Neural progenitor cell (in vitro differentiated cells): Measurements from ENCODE around the gene PDE9A. TPM values are rescaled to one million over a fixed set of nuclear protein-coding genes. Genes with fewer than 3 reads are reported as not detected.

ENCODE experiments used
- DNase-seq: peaks from one replicate; pipeline ENCODE4 v3.0.0-alpha.2; 2016; ENCODE audit warnings: low spot score
- H2AFZ ChIP-seq: fragments of 200-600 bp; sonication (generic); replicated peaks from 2 replicates; pipeline ENCODE4 v1.6.1; 2016; ENCODE audit warnings: antibody characterized with exemption
- H3F3A ChIP-seq: fragments of 200-600 bp; sonication (generic); 2 replicates; pipeline ENCODE4 v1.6.1; 2016; ENCODE audit warnings: antibody characterized with exemption, low read depth
- H3K27ac ChIP-seq: fragments of 200-600 bp; sonication (generic); 2 replicates; pipeline ENCODE4 v1.5.1; 2016; ENCODE audit warnings: mild to moderate bottlenecking
- H3K27me3 ChIP-seq: fragments of 200-600 bp; sonication (generic); 2 replicates; pipeline ENCODE4 v1.6.1; 2016; ENCODE audit warnings: mild to moderate bottlenecking, moderate library complexity
- H3K36me3 ChIP-seq: fragments of 200-600 bp; sonication (generic); 2 replicates; pipeline ENCODE4 v1.5.1; 2016
- H3K4me1 ChIP-seq: fragments of 200-600 bp; sonication (generic); 2 replicates; pipeline ENCODE4 v1.6.1; 2016; ENCODE audit warnings: mixed run types
- H3K4me2 ChIP-seq: fragments of 200-600 bp; sonication (generic); 2 replicates; pipeline ENCODE4 v1.6.1; 2016
- H3K4me3 ChIP-seq: fragments of 200-600 bp; sonication (generic); 2 replicates; pipeline ENCODE4 v1.5.1; 2016
- H3K79me2 ChIP-seq: fragments of 200-600 bp; sonication (generic); 2 replicates; pipeline ENCODE4 v1.6.1; 2016; ENCODE audit warnings: low read depth
- H3K9ac ChIP-seq: fragments of 200-600 bp; sonication (generic); 2 replicates; pipeline ENCODE4 v1.6.1; 2016
- H3K9me3 ChIP-seq: fragments of 200-600 bp; sonication (generic); 2 replicates; pipeline ENCODE4 v1.5.1; 2016; ENCODE audit warnings: low read depth
- H4K20me1 ChIP-seq: fragments of 200-600 bp; sonication (generic); 2 replicates; pipeline ENCODE4 v1.6.1; 2016; ENCODE audit warnings: low read depth
- H3K27ac Mint-ChIP-seq: 3 replicates; pipeline ENCODE4 v1.8.0; 2021; ENCODE audit warnings: mixed read lengths
- H3K27me3 Mint-ChIP-seq: 2 replicates; pipeline ENCODE4 v1.8.0; 2022; ENCODE audit warnings: low read depth, mild to moderate bottlenecking, inconsistent platforms, moderate library complexity, mixed read lengths; ENCODE audit not compliant: insufficient read depth
- H3K36me3 Mint-ChIP-seq: 3 replicates; pipeline ENCODE4 v1.8.0; 2021; ENCODE audit warnings: mixed read lengths
- H3K4me1 Mint-ChIP-seq: 3 replicates; pipeline ENCODE4 v1.8.0; 2021; ENCODE audit warnings: mixed read lengths
- H3K4me3 Mint-ChIP-seq: 3 replicates; pipeline ENCODE4 v1.8.0; 2021; ENCODE audit warnings: mild to moderate bottlenecking, moderate library complexity, mixed read lengths
- H3K9me3 Mint-ChIP-seq: 3 replicates; pipeline ENCODE4 v1.8.0; 2020; ENCODE audit warnings: mixed read lengths
- EZH2 ChIP-seq: fragments of 200-600 bp; sonication (generic); IDR thresholded peaks from 2 replicates; pipeline ENCODE4 v1.6.1; 2017; ENCODE audit warnings: antibody characterized with exemption, mild to moderate bottlenecking, moderate library complexity
- EZH2phosphoT487 ChIP-seq: fragments of 200-600 bp; sonication (generic); IDR thresholded peaks from 2 replicates; pipeline ENCODE4 v1.6.1; 2017; ENCODE audit warnings: antibody characterized with exemption
- total RNA-seq: library from RNA; depleted of rRNA; stranded (reverse); fragments of >200 nt; gene quantifications from 2 replicates; pipeline ENCODE4 v1.2.3, GENCODE V29; 2015; ENCODE audit warnings: low replicate concordance
- TF ChIP-seq, protein P1 (sequence below): fragments of 200-600 bp; sonication (generic); IDR thresholded peaks from 2 replicates; pipeline ENCODE4 v1.5.1; 2017; ENCODE audit warnings: antibody characterized with exemption, mild to moderate bottlenecking

PDE9A gene
- total RNA-seq, 1 donor from 2014 or later: 41.0 TPM

DNA sequence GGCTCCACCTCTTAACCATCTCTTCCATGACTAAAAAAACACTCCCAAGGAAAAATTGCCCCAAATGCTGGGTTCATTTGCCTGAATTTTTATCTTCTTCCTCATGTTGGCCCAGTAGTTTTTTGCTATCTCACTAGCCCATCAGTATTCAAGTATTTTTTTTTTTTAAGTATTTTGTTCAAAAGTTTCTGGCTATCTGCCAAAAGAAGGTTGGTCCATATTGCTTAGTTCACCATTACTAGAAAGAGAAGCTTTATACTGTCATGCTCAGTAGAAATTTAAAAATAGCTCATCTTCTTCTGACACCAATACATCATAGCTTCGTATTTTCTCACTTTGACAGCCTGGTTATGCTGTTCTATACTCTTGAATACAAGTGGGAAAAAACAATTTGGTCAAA, 41.0 kb upstream of the PDE9A start:
- TF ChIP-seq EZH2 (no peak), EZH2phosphoT487 (no peak)
- TF ChIP-seq, protein P1, sequence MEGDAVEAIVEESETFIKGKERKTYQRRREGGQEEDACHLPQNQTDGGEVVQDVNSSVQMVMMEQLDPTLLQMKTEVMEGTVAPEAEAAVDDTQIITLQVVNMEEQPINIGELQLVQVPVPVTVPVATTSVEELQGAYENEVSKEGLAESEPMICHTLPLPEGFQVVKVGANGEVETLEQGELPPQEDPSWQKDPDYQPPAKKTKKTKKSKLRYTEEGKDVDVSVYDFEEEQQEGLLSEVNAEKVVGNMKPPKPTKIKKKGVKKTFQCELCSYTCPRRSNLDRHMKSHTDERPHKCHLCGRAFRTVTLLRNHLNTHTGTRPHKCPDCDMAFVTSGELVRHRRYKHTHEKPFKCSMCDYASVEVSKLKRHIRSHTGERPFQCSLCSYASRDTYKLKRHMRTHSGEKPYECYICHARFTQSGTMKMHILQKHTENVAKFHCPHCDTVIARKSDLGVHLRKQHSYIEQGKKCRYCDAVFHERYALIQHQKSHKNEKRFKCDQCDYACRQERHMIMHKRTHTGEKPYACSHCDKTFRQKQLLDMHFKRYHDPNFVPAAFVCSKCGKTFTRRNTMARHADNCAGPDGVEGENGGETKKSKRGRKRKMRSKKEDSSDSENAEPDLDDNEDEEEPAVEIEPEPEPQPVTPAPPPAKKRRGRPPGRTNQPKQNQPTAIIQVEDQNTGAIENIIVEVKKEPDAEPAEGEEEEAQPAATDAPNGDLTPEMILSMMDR: no peak
- Histone ChIP-seq H3K79me2 (no peaks in the 10 kb centered on the region), H2AFZ (no peak overlapping the region), H3K4me1 (peaks cover 4% of the 10 kb centered on the region), H3K9me3 (no peaks in the 10 kb centered on the region), H3K9ac (no peak overlapping the region), H3K4me3 (no peak overlapping the region), H3F3A (peaks cover 9% of the 10 kb centered on the region), H3K27me3 (no peaks in the 10 kb centered on the region), H3K4me2 (no peak overlapping the region), H3K27ac (no peak overlapping the region), H4K20me1 (no peaks in the 10 kb centered on the region), H3K36me3 (no peaks in the 10 kb centered on the region)
- peaks cover 6% of the 10 kb centered on the region for H3K27me3 Mint-ChIP-seq
- H3K4me1 Mint-ChIP-seq: no peaks in the 10 kb centered on the region
- no peak for DNase-seq
- H3K27ac Mint-ChIP-seq: no peak overlapping the region
- no peaks in the 10 kb centered on the region for H3K36me3 Mint-ChIP-seq
- peaks cover 7% of the 10 kb centered on the region for H3K9me3 Mint-ChIP-seq
- no peak overlapping the region for H3K4me3 Mint-ChIP-seq

DNA sequence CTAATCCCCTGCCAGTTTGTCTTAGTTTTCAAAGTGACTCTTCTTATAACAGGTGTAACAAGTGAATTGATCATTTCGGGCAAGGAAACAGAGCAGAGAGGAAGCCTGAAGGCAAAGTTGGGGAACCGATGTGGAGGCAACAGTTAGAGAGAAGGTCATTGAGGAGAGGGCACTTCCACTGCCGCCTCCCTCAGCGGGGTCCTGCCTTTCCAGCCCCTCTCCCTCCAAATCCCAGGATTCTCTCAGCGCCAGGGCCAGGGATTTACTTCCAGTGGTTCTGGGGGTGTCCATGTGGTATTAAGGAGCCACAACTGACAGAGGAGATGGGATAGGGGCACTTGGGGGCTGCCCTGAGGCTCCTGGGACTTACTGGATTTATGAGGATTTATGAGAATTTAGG, 39.7 kb upstream of the PDE9A start:
- TF ChIP-seq EZH2 (no peak), EZH2phosphoT487 (no peak)
- TF ChIP-seq, protein P1: no peak
- Histone ChIP-seq H4K20me1 (no peaks in the 10 kb centered on the region), H3F3A (peaks cover 9% of the 10 kb centered on the region), H2AFZ (no peak overlapping the region), H3K27me3 (no peaks in the 10 kb centered on the region), H3K27ac (no peak overlapping the region), H3K4me2 (no peak overlapping the region), H3K79me2 (no peaks in the 10 kb centered on the region), H3K9me3 (no peaks in the 10 kb centered on the region), H3K4me1 (peaks cover 4% of the 10 kb centered on the region), H3K9ac (no peak overlapping the region), H3K4me3 (no peak overlapping the region), H3K36me3 (no peaks in the 10 kb centered on the region)
- Mint-ChIP-seq H3K36me3 (no peaks in the 10 kb centered on the region), H3K27me3 (peaks cover 10% of the 10 kb centered on the region), H3K9me3 (peaks cover 7% of the 10 kb centered on the region), H3K4me1 (peaks cover 5% of the 10 kb centered on the region), H3K4me3 (no peak overlapping the region), H3K27ac (no peak overlapping the region)
- DNase-seq: no peak

DNA sequence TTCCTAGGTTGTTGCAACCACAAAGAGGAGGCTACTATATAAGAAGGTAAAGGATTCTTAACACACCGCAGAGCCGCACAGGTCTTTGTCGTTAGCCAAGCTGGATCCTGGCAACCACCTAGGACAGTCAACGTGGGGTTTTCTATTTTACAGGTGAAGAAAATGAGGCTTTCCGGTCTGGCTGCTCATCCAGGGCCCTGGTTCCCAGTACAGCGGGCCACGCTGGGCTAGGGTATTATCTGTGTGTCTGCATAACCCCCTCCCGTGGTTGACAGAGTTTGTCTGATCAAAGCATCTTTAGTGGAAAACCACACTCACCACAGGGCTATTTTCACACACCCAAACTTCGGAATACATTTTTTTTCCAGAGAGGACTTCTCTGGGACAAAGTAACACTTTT, 39.0 kb upstream of the PDE9A start:
- Histone ChIP-seq H3K27ac (no peak overlapping the region), H3K79me2 (no peaks in the 10 kb centered on the region), H3K9ac (no peak overlapping the region), H3K36me3 (no peaks in the 10 kb centered on the region), H4K20me1 (no peaks in the 10 kb centered on the region), H3K4me2 (no peak overlapping the region), H3F3A (peaks cover 9% of the 10 kb centered on the region), H3K27me3 (no peaks in the 10 kb centered on the region), H3K9me3 (no peaks in the 10 kb centered on the region), H3K4me1 (peaks cover 4% of the 10 kb centered on the region), H3K4me3 (no peak overlapping the region), H2AFZ (no peak overlapping the region)
- DNase-seq: no peak
- no peak for TF ChIP-seq EZH2phosphoT487
- TF ChIP-seq, protein P1: no peak
- Mint-ChIP-seq H3K27me3 (peaks cover 12% of the 10 kb centered on the region), H3K4me3 (no peak overlapping the region), H3K4me1 (peaks cover 10% of the 10 kb centered on the region), H3K27ac (no peak overlapping the region), H3K36me3 (no peaks in the 10 kb centered on the region), H3K9me3 (peaks cover 5% of the 10 kb centered on the region)
